Measurements from ENCODE around the gene UNC13D. TPM values are rescaled to one million over a fixed set of nuclear protein-coding genes. Genes with fewer than 3 reads are reported as not detected.

Gene UNC13D
- total and polyA plus RNA-seq, 7 donors: 1.7 to 12.8 (median 5.1) TPM

- no peaks in the 10 kb centered on the region for H3K27me3 ChIP-seq (ENCODE audit: insufficient read depth in 3 of 3, low read length in 2 of 3)
- intact Hi-C loops (cut with DNase I): no loop called here
- H3K36me3 ChIP-seq (ENCODE audit: insufficient read depth in 1 of 2, low read depth in 1 of 2): peaks cover 0 to 43% of the 10 kb centered on the region in 2 donors
- TF ChIP-seq CTCF (IDR thresholded peaks at IDR 0.05): no peak
- H3K9me3 ChIP-seq: no peaks in the 10 kb centered on the region
- ATAC-seq (no peak), DNase-seq (no peak)
- no peak overlapping the region for H3K4me3 ChIP-seq
- WGBS, 3 donors: 15 to 28% (median 21%) methylated on average over 4 of the region's 4 CpGs
- H3K4me1 ChIP-seq: peaks cover 24% of the 10 kb centered on the region
- peak overlapping the region; percentile 78 for H3K27ac ChIP-seq
Observed at GRCh38 chr17:75808549-75808904, 35.7 kb downstream of the UNC13D start.

- 82 to 93% (median 90%) methylated on average over 3 of the region's 3 CpGs for WGBS, 3 donors
Observed at GRCh38 chr17:75807861-75808260, 36.3 kb downstream of the UNC13D start.

GRCh38 chr17:75806822-75807500, 37.2 kb downstream of the UNC13D start:
- peaks cover 24% of the 10 kb centered on the region for H3K4me1 ChIP-seq
- no peaks in the 10 kb centered on the region for H3K27me3 ChIP-seq (ENCODE audit: insufficient read depth in 3 of 3, low read length in 2 of 3)
- intact Hi-C loops (cut with DNase I): no loop called here
- H3K4me3 ChIP-seq: no peak overlapping the region
- 66 to 89% (median 78%) methylated on average over 4 of the region's 4 CpGs for WGBS, 3 donors
- ATAC-seq (peak in 1 of 4 donors; percentile 13), DNase-seq (no peak)
- H3K36me3 ChIP-seq (ENCODE audit: insufficient read depth in 1 of 2, low read depth in 1 of 2): peaks cover 0 to 27% of the 10 kb centered on the region in 2 donors
- H3K27ac ChIP-seq: no peak overlapping the region
- no peaks in the 10 kb centered on the region for H3K9me3 ChIP-seq
- TF ChIP-seq CTCF (IDR thresholded peaks at IDR 0.05): no peak

More at GRCh38 chr17:75807861-75808260, 36.3 kb downstream of the UNC13D start:
- Histone ChIP-seq H3K27me3 (ENCODE audit: insufficient read depth in 3 of 3, low read length in 2 of 3) (no peaks in the 10 kb centered on the region), H3K27ac (peak overlapping the region; percentile 78), H3K9me3 (no peaks in the 10 kb centered on the region), H3K4me1 (peaks cover 24% of the 10 kb centered on the region), H3K4me3 (no peak overlapping the region), H3K36me3 (ENCODE audit: insufficient read depth in 1 of 2, low read depth in 1 of 2) (peaks cover 0 to 36% of the 10 kb centered on the region in 2 donors)
- ATAC-seq (no peak), DNase-seq (no peak)
- no peak for TF ChIP-seq CTCF (IDR thresholded peaks at IDR 0.05)
- intact Hi-C loops (cut with DNase I): no loop called here

- DNase-seq (no peak), ATAC-seq (no peak)
- H3K4me1 ChIP-seq: peaks cover 12% of the 10 kb centered on the region
- 86 to 94% (median 88%) methylated on average over 1 of the region's 1 CpG for WGBS, 3 donors
- intact Hi-C loops (cut with DNase I): no loop called here
- no peak overlapping the region for H3K27ac ChIP-seq
- no peak overlapping the region for H3K4me3 ChIP-seq
- no peaks in the 10 kb centered on the region for H3K9me3 ChIP-seq
- H3K27me3 ChIP-seq (ENCODE audit: insufficient read depth in 3 of 3, low read length in 2 of 3): no peaks in the 10 kb centered on the region
- H3K36me3 ChIP-seq (ENCODE audit: insufficient read depth in 1 of 2, low read depth in 1 of 2): peaks cover 0 to 17% of the 10 kb centered on the region in 2 donors
- no peak for TF ChIP-seq CTCF (IDR thresholded peaks at IDR 0.05)
Observed at GRCh38 chr17:75803883-75804282, 40.3 kb downstream of the UNC13D start.

- Histone ChIP-seq H3K27me3 (ENCODE audit: insufficient read depth in 3 of 3, low read length in 2 of 3) (no peaks in the 10 kb centered on the region), H3K36me3 (ENCODE audit: insufficient read depth in 1 of 2, low read depth in 1 of 2) (peaks cover 0 to 39% of the 10 kb centered on the region in 2 donors), H3K4me1 (no peaks in the 10 kb centered on the region), H3K4me3 (no peak overlapping the region), H3K27ac (no peak overlapping the region), H3K9me3 (no peaks in the 10 kb centered on the region)
- DNase-seq (no peak), ATAC-seq (no peak)
- 83 to 84% (median 84%) methylated on average over 4 of the region's 4 CpGs for WGBS, 3 donors
- intact Hi-C loops (cut with DNase I): no loop called here
- TF ChIP-seq CTCF (IDR thresholded peaks at IDR 0.05): no peak
Observed at GRCh38 chr17:75799402-75799801, 44.8 kb downstream of the UNC13D start.
